IMR-90 (cell line): ENCODE data around the gene TPCN1. TPM values are rescaled to one million over a fixed set of nuclear protein-coding genes. Genes with fewer than 3 reads are reported as not detected.
A peak's percentile ranks its signal among the peaks of the same experiment; 100 is the strongest.

Experiments
- ATAC-seq: fragments of 200-7000 bp; cut with Tn5 transposase; 2 replicates; pipeline ENCODE4 v1.9.1; 2020; ENCODE audit warnings: low read depth, mild to moderate bottlenecking, moderate library complexity
- BruUV-seq: library from RNA; stranded (reverse); fragments of 400-500 nt; replicated peaks from 2 replicates; lab custom pipeline; 2021; lab: Mats Ljungman, UMichigan
- CTCF ChIA-PET: fragments of 300-600 bp; formaldehyde crosslinking; extraction: SDS; loops from one replicate; lab custom pipeline; 2021; ENCODE audit warnings: antibody characterized with exemption; lab: Yijun Ruan, JAX
- POLR2A ChIA-PET: fragments of 300-600 bp; sonication (Branson Sonifier 250); formaldehyde crosslinking; loops from one replicate; lab custom pipeline; 2022; ENCODE audit warnings: antibody characterized with exemption; ENCODE audit not compliant: unreplicated experiment; lab: Charles Lee
- DNase-seq: peaks from one replicate; pipeline ENCODE4 v3.0.0; 2013
- H2AFZ ChIP-seq: replicated peaks from 2 replicates; pipeline ENCODE3; 2013; ENCODE audit warnings: low read length, mild to moderate bottlenecking; ENCODE audit not compliant: poor library complexity
- H2AK5ac ChIP-seq: 2 replicates; pipeline ENCODE4 v1.6.1; 2013; ENCODE audit warnings: low read depth, low read length, inconsistent platforms
- H2AK9ac ChIP-seq: replicated peaks from 2 replicates; pipeline ENCODE3; 2013; ENCODE audit warnings: mild to moderate bottlenecking, low read depth, low read length, moderate library complexity; ENCODE audit not compliant: poor library complexity
- H2BK120ac ChIP-seq: 2 replicates; pipeline ENCODE4 v1.6.1; 2013; ENCODE audit warnings: low read depth, low read length, inconsistent platforms
- H2BK15ac ChIP-seq: 3 replicates; pipeline ENCODE4 v1.6.1; 2013; ENCODE audit warnings: low read depth, low read length, inconsistent platforms
- H2BK20ac ChIP-seq: 2 replicates; pipeline ENCODE4 v1.6.1; 2013; ENCODE audit warnings: low read depth, mild to moderate bottlenecking, inconsistent platforms, low read length, moderate library complexity
- H2BK5ac ChIP-seq: 2 replicates; pipeline ENCODE4 v1.6.1; 2013; ENCODE audit warnings: mild to moderate bottlenecking, low read depth, low read length, inconsistent platforms; ENCODE audit not compliant: poor library complexity, severe bottlenecking
- H3K14ac ChIP-seq: replicated peaks from 2 replicates; pipeline ENCODE4 v1.6.1; 2013; ENCODE audit warnings: low read depth, low read length, inconsistent platforms
- H3K18ac ChIP-seq: 2 replicates; pipeline ENCODE4 v1.6.1; 2013; ENCODE audit warnings: low read depth, low read length, control low read depth
- H3K23ac ChIP-seq: 2 replicates; pipeline ENCODE4 v1.6.1; 2013; ENCODE audit warnings: low read depth, low read length, inconsistent platforms
- H3K27ac ChIP-seq: 2 replicates; pipeline ENCODE4 v1.5.1; 2013; ENCODE audit warnings: mild to moderate bottlenecking, control low read depth, low read length; ENCODE audit not compliant: insufficient read depth
- H3K27me3 ChIP-seq: 2 replicates; pipeline ENCODE4 v1.6.1; 2013; ENCODE audit warnings: low read length; ENCODE audit not compliant: control insufficient read depth, insufficient read depth
- H3K36me3 ChIP-seq: 2 replicates; pipeline ENCODE4 v1.6.1; 2013; ENCODE audit warnings: low read length, mixed read lengths; ENCODE audit not compliant: control insufficient read depth, insufficient read depth
- H3K4ac ChIP-seq: 2 replicates; pipeline ENCODE4 v1.6.1; 2013; ENCODE audit warnings: low read depth, low read length, inconsistent platforms
- H3K4me1 ChIP-seq: 2 replicates; pipeline ENCODE4 v1.6.1; 2013; ENCODE audit warnings: low read length, mixed read lengths; ENCODE audit not compliant: control insufficient read depth, insufficient read depth
- H3K4me2 ChIP-seq: 2 replicates; pipeline ENCODE4 v1.6.1; 2013; ENCODE audit warnings: low read depth, mild to moderate bottlenecking, control low read depth, low read length, moderate library complexity
- H3K4me3 ChIP-seq: 2 replicates; pipeline ENCODE4 v1.5.1; 2013; ENCODE audit warnings: low read depth, mild to moderate bottlenecking, control low read depth, low read length, moderate library complexity; ENCODE audit not compliant: insufficient read depth
- H3K56ac ChIP-seq: 2 replicates; pipeline ENCODE4 v1.6.1; 2013; ENCODE audit warnings: low read length, inconsistent platforms; ENCODE audit not compliant: insufficient read depth; ENCODE audit errors: extremely low read depth
- H3K79me1 ChIP-seq, 2 experiments: 2 replicates each; pipeline ENCODE4 v1.6.1; 2013; ENCODE audit warnings: low read length in 2 of 2, inconsistent platforms in 1 of 2, low read depth in 1 of 2
- H3K9ac ChIP-seq: 2 replicates; pipeline ENCODE4 v1.6.1; 2013; ENCODE audit warnings: low read depth, low read length, control low read depth
- H3K9me1 ChIP-seq: 2 replicates; pipeline ENCODE4 v1.6.1; 2013; ENCODE audit warnings: low read length, inconsistent platforms; ENCODE audit not compliant: insufficient read depth
- H3K9me3 ChIP-seq: 2 replicates; pipeline ENCODE4 v1.6.1; 2013; ENCODE audit warnings: low read length; ENCODE audit not compliant: control insufficient read depth, insufficient read depth
- H4K20me1 ChIP-seq: 2 replicates; pipeline ENCODE4 v1.6.1; 2013; ENCODE audit warnings: low read length, inconsistent platforms; ENCODE audit not compliant: insufficient read depth
- H4K5ac ChIP-seq: 2 replicates; pipeline ENCODE4 v1.6.1; 2013; ENCODE audit warnings: mild to moderate bottlenecking, low read depth, low read length, control low read depth
- H4K8ac ChIP-seq, 2 experiments: 2 replicates each; pipeline ENCODE4 v1.6.1; 2013; ENCODE audit warnings: low read depth in 2 of 2, low read length in 2 of 2, control low read depth in 1 of 2, inconsistent platforms in 1 of 2
- H4K91ac ChIP-seq: 2 replicates; pipeline ENCODE4 v1.6.1; 2013; ENCODE audit warnings: low read depth, low read length, inconsistent platforms; ENCODE audit not compliant: insufficient read depth
- BHLHE40 ChIP-seq: fragments of 150-350 bp; IDR thresholded peaks from 2 replicates; pipeline ENCODE4 v1.6.1; 2016; ENCODE audit warnings: mild to moderate bottlenecking, low read depth, low read length
- CEBPB ChIP-seq: IDR thresholded peaks from 2 replicates; pipeline ENCODE4 v1.6.1; 2012; ENCODE audit warnings: low read depth, low read length, improper control_type of control experiment
- CHD1 ChIP-seq: IDR thresholded peaks from 2 replicates; pipeline ENCODE4 v1.6.1; 2012; ENCODE audit warnings: low read depth, low read length, improper control_type of control experiment
- CTCF ChIP-seq: conservative IDR thresholded peaks from 2 replicates; pipeline ENCODE4 v1.5.1; 2012; ENCODE audit warnings: mild to moderate bottlenecking, low read depth, low read length, improper control_type of control experiment
- MAFK ChIP-seq: IDR thresholded peaks from 2 replicates; pipeline ENCODE4 v1.6.1; 2012; ENCODE audit warnings: low read depth, low read length, improper control_type of control experiment
- MAZ ChIP-seq: IDR thresholded peaks from 2 replicates; pipeline ENCODE4 v1.6.1; 2012; ENCODE audit warnings: low read depth, mild to moderate bottlenecking, low read length, improper control_type of control experiment, moderate library complexity, borderline replicate concordance
- MXI1 ChIP-seq: IDR thresholded peaks from 2 replicates; pipeline ENCODE4 v1.6.1; 2012; ENCODE audit warnings: low read depth, mild to moderate bottlenecking, low read length, moderate library complexity, borderline replicate concordance
- NFE2L2 ChIP-seq: fragments of 150-350 bp; IDR thresholded peaks from 2 replicates; pipeline ENCODE4 v1.6.1; 2016; ENCODE audit warnings: low read depth, mild to moderate bottlenecking, low read length
- POLR2A ChIP-seq: IDR thresholded peaks from 2 replicates; pipeline ENCODE4 v1.6.1; 2012; ENCODE audit warnings: mild to moderate bottlenecking, low read depth, low read length
- RAD21 ChIP-seq: IDR thresholded peaks from 2 replicates; pipeline ENCODE4 v1.6.1; 2012; ENCODE audit warnings: low read length, improper control_type of control experiment
- RCOR1 ChIP-seq: IDR thresholded peaks from 2 replicates; pipeline ENCODE4 v1.6.1; 2012; ENCODE audit warnings: mild to moderate bottlenecking, low read length, improper control_type of control experiment; ENCODE audit not compliant: insufficient replicate concordance
- RFX5 ChIP-seq: IDR thresholded peaks from 2 replicates; pipeline ENCODE4 v1.8.0; 2012; ENCODE audit warnings: low read depth, mild to moderate bottlenecking, low read length, moderate library complexity
- SMC3 ChIP-seq: fragments of 150-350 bp; IDR thresholded peaks from 2 replicates; pipeline ENCODE4 v1.6.1; 2016; ENCODE audit warnings: low read depth, mild to moderate bottlenecking, antibody characterized with exemption, low read length, moderate library complexity
- WGBS, 2 experiments: methylation state at CpG; one replicate each; pipeline versions ENCODE4 v1.1.5 to v1.1.7; 2013; ENCODE audit warnings: missing lambda C conversion rate in 2 of 2; ENCODE audit not compliant: insufficient read length in 1 of 2; ENCODE audit errors: extremely low coverage in 2 of 2; 5-methylcytosine and 5-hydroxymethylcytosine counted together
- dilution Hi-C: fragments of 300-500 bp; cut with HindIII; formaldehyde crosslinking; loops from one replicate; pipeline ENCODE4 v1.14.3; 2018; ENCODE audit warnings: low sequenced_read_pairs; ENCODE audit not compliant: unreplicated experiment
- in situ Hi-C: fragments of 300-500 bp; cut with MboI; formaldehyde crosslinking; loops from 3 replicates; pipeline ENCODE4 v1.14.3; 2019; ENCODE audit warnings: low sequenced_read_pairs, inconsistent platforms, mixed read lengths
- intact Hi-C: fragments of 100-400 bp; cut with micrococcal nuclease; formaldehyde crosslinking; loops from 2 replicates; pipeline ENCODE4 v1.10.0; 2022
- polyA plus RNA-seq, 3 experiments: library from polyadenylated mRNA; depleted of rRNA; stranded (reverse); fragments of >200 nt; gene quantifications; 2 replicates each; pipeline ENCODE4 v1.2.3, GENCODE V29; 2012; ENCODE audit warnings: low replicate concordance in 1 of 3
- total RNA-seq: library from RNA; depleted of rRNA; stranded (reverse); fragments of >200 nt; gene quantifications from 2 replicates; pipeline ENCODE4 v1.2.3, GENCODE V29; 2012
- TF ChIP-seq, protein P1 (sequence below): fragments of 150-350 bp; IDR thresholded peaks from 2 replicates; pipeline ENCODE4 v1.6.1; 2017; ENCODE audit warnings: mild to moderate bottlenecking, antibody characterized with exemption, low read length, low read depth

Gene TPCN1
- total and polyA plus RNA-seq, 2 of the 4 experiments (the other 2 are of a cell fraction) = 2.0 to 13.2 TPM

DNA sequence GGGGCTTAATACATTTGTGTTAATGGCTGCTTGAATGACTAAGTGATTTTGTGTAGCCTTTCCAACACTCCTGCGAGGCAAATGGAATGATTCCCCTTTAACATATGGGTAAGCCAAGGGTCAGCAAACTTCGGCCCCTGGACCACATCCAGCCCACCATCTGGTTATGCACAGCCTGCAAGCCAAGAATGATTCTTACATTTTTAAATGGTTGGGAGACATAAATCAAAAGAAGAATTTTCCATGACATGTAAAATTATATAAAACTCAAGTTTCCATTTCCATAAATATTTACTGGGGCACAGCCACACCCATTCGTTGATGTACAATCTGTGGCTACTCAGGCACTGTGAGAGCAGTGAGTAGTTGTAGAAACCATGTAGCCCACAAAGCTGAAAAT, 104.7 kb downstream of the TPCN1 start:
- no peak overlapping the region for H3K56ac ChIP-seq
- H3K27ac ChIP-seq = peak overlapping the region; percentile 54; the same call in 1 of the 2 replicates
- H3K27me3 ChIP-seq = no peaks in the 10 kb centered on the region
- CTCF ChIA-PET = interaction anchor here (0.7 to 1.2 kb wide), 4 partner anchors 37 to 578 kb away, joined by 3 to 4 read pairs (median 4); no protein-coding TSS in a partner anchor
- H3K4ac ChIP-seq = no peak overlapping the region
- peaks cover 3 to 13% of the 10 kb centered on the region in 2 experiments; a peak in 2 of 4 replicates for H3K79me1 ChIP-seq
- H3K9ac ChIP-seq = no peak overlapping the region
- no CpG with 5 or more reads among the region's 3 CpGs for WGBS, 2 experiments
- H3K4me2 ChIP-seq = no peak overlapping the region
- H3K36me3 ChIP-seq = peaks cover 10% of the 10 kb centered on the region
- ATAC-seq = peak; percentile 82
- peaks cover 4% of the 10 kb centered on the region for H3K4me1 ChIP-seq
- DNase-seq = peak; percentile 75
- H4K91ac ChIP-seq = no peak overlapping the region
- H4K5ac ChIP-seq = no peak overlapping the region
- no peak overlapping the region for H3K14ac ChIP-seq
- BruUV-seq = no TSS peak
- H2BK5ac ChIP-seq = no peak overlapping the region
- dilution Hi-C loops (no loop called here), intact Hi-C loops (no loop called here), in situ Hi-C loops (no loop called here)
- H2BK20ac ChIP-seq = no peak overlapping the region
- no peak overlapping the region for H3K23ac ChIP-seq
- no peak overlapping the region for H2BK120ac ChIP-seq
- TF ChIP-seq CHD1 (no peak), NFE2L2 (no peak), MAZ (no peak), BHLHE40 (no peak), RAD21 (no peak), RCOR1 (no peak), MXI1 (no peak), RFX5 (no peak), CTCF (no peak), MAFK (no peak), POLR2A (no peak), CEBPB (no peak), SMC3 (no peak)
- TF ChIP-seq, protein P1, sequence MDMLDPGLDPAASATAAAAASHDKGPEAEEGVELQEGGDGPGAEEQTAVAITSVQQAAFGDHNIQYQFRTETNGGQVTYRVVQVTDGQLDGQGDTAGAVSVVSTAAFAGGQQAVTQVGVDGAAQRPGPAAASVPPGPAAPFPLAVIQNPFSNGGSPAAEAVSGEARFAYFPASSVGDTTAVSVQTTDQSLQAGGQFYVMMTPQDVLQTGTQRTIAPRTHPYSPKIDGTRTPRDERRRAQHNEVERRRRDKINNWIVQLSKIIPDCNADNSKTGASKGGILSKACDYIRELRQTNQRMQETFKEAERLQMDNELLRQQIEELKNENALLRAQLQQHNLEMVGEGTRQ = no peak
- no peak overlapping the region for H2AK9ac ChIP-seq
- 0 out of 2 replicates have a peak, but pooled peaks cover 4% of the 10 kb centered on the region for H3K9me1 ChIP-seq
- no peak overlapping the region for H2AFZ ChIP-seq
- no peak overlapping the region for H2BK15ac ChIP-seq
- H3K18ac ChIP-seq = no peak overlapping the region; the same call in 1 of the 2 replicates
- H3K4me3 ChIP-seq = no peak overlapping the region
- no peak overlapping the region for H2AK5ac ChIP-seq
- H4K20me1 ChIP-seq = no peaks in the 10 kb centered on the region
- peaks cover 2% of the 10 kb centered on the region; the same call in 1 of the 2 replicates for H3K9me3 ChIP-seq
- POLR2A ChIA-PET = no interaction called here
- H4K8ac ChIP-seq = no peak overlapping the region
